Activated CD8-positive, alpha-beta memory T cell treated with anti-CD3 and anti-CD28 coated beads for 24 hours (primary cell): ENCODE measurements around the gene C3.
A peak's percentile ranks its signal among the peaks of the same experiment; 100 is the strongest.

Source experiments
- DNase-seq: peaks from one replicate; pipeline ENCODE4 v3.0.0-alpha.2; 2020

C3 gene

GRCh38 chr19:6730153-6730804, 9.8 kb upstream of the C3 start:
- DNase-seq = peak; percentile 72

- no peak for DNase-seq
Observed at GRCh38 chr19:6729573-6730152, 9.2 kb upstream of the C3 start.

- no peak for DNase-seq
Observed at GRCh38 chr19:6728346-6728745, 7.9 kb upstream of the C3 start.

GRCh38 chr19:6725513-6726231, 5.2 kb upstream of the C3 start:
- DNase-seq = no peak

GRCh38 chr19:6724631-6725492, 4.4 kb upstream of the C3 start:
- no peak for DNase-seq

GRCh38 chr19:6723738-6724137, 3.3 kb upstream of the C3 start:
- no peak for DNase-seq

GRCh38 chr19:6723108-6723618, 2.7 kb upstream of the C3 start:
- no peak for DNase-seq

- no peak for DNase-seq
Observed at GRCh38 chr19:6721773-6722172, 1.3 kb upstream of the C3 start.

- DNase-seq = no peak
Observed at GRCh38 chr19:6721138-6721474, 656 bp upstream of the C3 start.

GRCh38 chr19:6719992-6720368, 470 bp downstream of the C3 start:
- no peak for DNase-seq

- no peak for DNase-seq
Observed at GRCh38 chr19:6719540-6719861, 949 bp downstream of the C3 start.

- no peak for DNase-seq
Observed at GRCh38 chr19:6718741-6719539, 1.5 kb downstream of the C3 start.

GRCh38 chr19:6718111-6718740, 2.2 kb downstream of the C3 start:
- DNase-seq = no peak

- DNase-seq = no peak
Observed at GRCh38 chr19:6717441-6717971, 2.9 kb downstream of the C3 start.

- no peak for DNase-seq
Observed at GRCh38 chr19:6717036-6717435, 3.4 kb downstream of the C3 start.

GRCh38 chr19:6716610-6716970, 3.9 kb downstream of the C3 start:
- DNase-seq = no peak

- no peak for DNase-seq
Observed at GRCh38 chr19:6714749-6715555, 5.5 kb downstream of the C3 start.

- no peak for DNase-seq
Observed at GRCh38 chr19:6713773-6714692, 6.4 kb downstream of the C3 start.

GRCh38 chr19:6712692-6713670, 7.5 kb downstream of the C3 start:
- no peak for DNase-seq
